Measurements from ENCODE around the gene POC5. TPM values are rescaled to one million over a fixed set of nuclear protein-coding genes. Genes with fewer than 3 reads are reported as not detected.

The POC5 gene
- total and polyA plus RNA-seq, 2 of the 8 experiments (the other 6 are each of a cell fraction or from before 2014, with no cell fraction given), result 11.2 to 12.1 TPM

GRCh38 chr5:75723378-75723777 lies 6.1 kb upstream of the POC5 start:
- Histone ChIP-seq H2AFZ (ENCODE audit: low read length) (no peak overlapping the region), H2BK5ac (ENCODE audit: low read depth, low read length) (no peak overlapping the region), H2BK15ac (ENCODE audit: low read length) (no peak overlapping the region), H3K36me3 (ENCODE audit: control insufficient read depth in 2 of 4, insufficient read depth in 4 of 4, low read length in 3 of 4) (no peaks in the 10 kb centered on the region), H3K4me1 (replicated peaks in 1 of 4; ENCODE audit: control insufficient read depth in 3 of 4, insufficient read depth in 4 of 4, low read length in 3 of 4) (no peaks in the 10 kb centered on the region), H4K91ac (replicated peaks; ENCODE audit: insufficient read length, low read length) (no peak overlapping the region), H4K5ac (ENCODE audit: insufficient read length, low read depth, low read length) (no peak overlapping the region), H3K23ac (ENCODE audit: insufficient read length) (no peak overlapping the region), H3K56ac (replicated peaks; ENCODE audit: insufficient read length, low read depth, low read length) (no peak overlapping the region), H3K4me3 (ENCODE audit: extremely low read depth in 1 of 4, insufficient read depth in 2 of 4, low read depth in 3 of 4, low read length in 4 of 4) (no peak overlapping the region), H3K4ac (replicated peaks; ENCODE audit: insufficient read length, low read depth, low read length) (no peak overlapping the region), H4K8ac (ENCODE audit: extremely low read depth, insufficient read depth, low read length) (no peak overlapping the region), H3K27ac (ENCODE audit: low read depth, low read length) (no peak overlapping the region), H4K20me1 (replicated peaks in 1 of 2; ENCODE audit: control insufficient read depth in 1 of 2, insufficient read depth in 2 of 2, low read length in 2 of 2) (no peaks in the 10 kb centered on the region), H3K18ac (ENCODE audit: extremely low read depth, low read length) (no peak overlapping the region), H2BK12ac (ENCODE audit: low read depth, low read length) (no peak overlapping the region), H3K4me2 (ENCODE audit: insufficient read depth in 1 of 2, low read depth in 2 of 2, low read length in 2 of 2) (no peak overlapping the region), H2BK20ac (ENCODE audit: low read length) (no peak overlapping the region), H3K9ac (replicated peaks in 1 of 4; ENCODE audit: extremely low read depth in 1 of 4, low read depth in 3 of 4, low read length in 3 of 4) (no peak overlapping the region), H3K79me1 (ENCODE audit: low read depth, low read length) (no peaks in the 10 kb centered on the region), H3K27me3 (replicated peaks in 1 of 4; ENCODE audit: control insufficient read depth in 3 of 4, extremely low read depth in 1 of 4, insufficient read depth in 3 of 4, low read length in 3 of 4) (no peaks in the 10 kb centered on the region; a peak in 1 of 7 replicates), H2BK120ac (replicated peaks; ENCODE audit: low read depth, low read length) (no peak overlapping the region), H3K23me2 (ENCODE audit: low read depth, low read length) (no peaks in the 10 kb centered on the region), H2AK5ac (ENCODE audit: low read depth, low read length) (no peak overlapping the region), H3K14ac (ENCODE audit: insufficient read length) (no peak overlapping the region), H3K9me3 (ENCODE audit: insufficient read depth in 2 of 2, low read depth in 1 of 2, low read length in 1 of 2) (no peaks in the 10 kb centered on the region), H3K79me2 (ENCODE audit: control insufficient read depth in 1 of 2, insufficient read depth in 2 of 2, low read length in 2 of 2) (no peaks in the 10 kb centered on the region)
- no peak for DNase-seq (ENCODE audit: low read depth in 1 of 2, low spot score in 2 of 2)
- no peak for FAIRE-seq
- CTCF ChIA-PET (ENCODE audit: partially characterized antibody), result interaction anchor here (1.1 kb wide), 1 partner anchor 11 kb away, joined by 4 read pairs; no protein-coding TSS in a partner anchor
- 91% methylated on average over 1 of the region's 1 CpG; no CpG with 5 or more reads in 1 of the 2 experiments for WGBS, 2 experiments (ENCODE audit: extremely low coverage in 1 of 2, insufficient coverage in 1 of 2, insufficient read length in 1 of 2, insufficient replicate concordance in 2 of 2, low coverage in 1 of 2, low lambda C conversion rate in 2 of 2, missing lambda C conversion rate in 1 of 2)
- POLR2A ChIA-PET (ENCODE audit: partially characterized antibody), result interaction anchor here (0.6 kb wide), 1 partner anchor 361 kb away, joined by 3 read pairs; no protein-coding TSS in a partner anchor
- no peak for TF ChIP-seq NRF1 (IDR thresholded peaks at IDR 0.05; ENCODE audit: low read depth, low read length)
- TF ChIP-seq RNF2 (IDR thresholded peaks at IDR 0.05; ENCODE audit: borderline replicate concordance, low read depth, low read length, missing control alignments, poor library complexity, severe bottlenecking), result no peak
- no peak for TF ChIP-seq KDM1A (IDR thresholded peaks at IDR 0.05; ENCODE audit: borderline replicate concordance, low read length)
- TF ChIP-seq TAF7 (optimal IDR thresholded peaks at IDR 0.05; ENCODE audit: borderline replicate concordance, low read depth, low read length), result no peak
- TF ChIP-seq BRCA1 (IDR thresholded peaks at IDR 0.05; ENCODE audit: low read depth, low read length), result no peak
- TF ChIP-seq CBX5 (IDR thresholded peaks at IDR 0.05; ENCODE audit: low read depth, low read length), result no peak
- TF ChIP-seq GTF2F1 (IDR thresholded peaks at IDR 0.05; ENCODE audit: borderline replicate concordance, low read depth, low read length), result no peak
- TF ChIP-seq MAFK (IDR thresholded peaks at IDR 0.05; ENCODE audit: low read depth, low read length), result no peak

All from H1 (cell line).